GM23248 (cell line): ENCODE data around the gene CALML3. TPM values are rescaled to one million over a fixed set of nuclear protein-coding genes. Genes with fewer than 3 reads are reported as not detected.

Source experiments
- DNase-seq: peaks from one replicate; pipeline ENCODE4 v3.0.0-alpha.2; 2015
- H2AFZ ChIP-seq: fragments of 200-600 bp; sonication (generic); 2 replicates; pipeline ENCODE4 v1.6.1; 2016; ENCODE audit warnings: antibody characterized with exemption
- H3F3A ChIP-seq: fragments of 200-600 bp; sonication (generic); 2 replicates; pipeline ENCODE4 v1.6.1; 2016; ENCODE audit warnings: mild to moderate bottlenecking, antibody characterized with exemption, mixed run types; ENCODE audit not compliant: insufficient read depth
- H3K27ac ChIP-seq: fragments of 200-600 bp; sonication (generic); 2 replicates; pipeline ENCODE4 v1.5.1; 2016; ENCODE audit warnings: mild to moderate bottlenecking
- H3K27me3 ChIP-seq: fragments of 200-600 bp; sonication (generic); replicated peaks from 2 replicates; pipeline ENCODE4 v1.6.1; 2016; ENCODE audit warnings: mild to moderate bottlenecking; ENCODE audit not compliant: insufficient read depth
- H3K36me3 ChIP-seq: fragments of 200-600 bp; sonication (generic); 2 replicates; pipeline ENCODE4 v1.6.1; 2016; ENCODE audit warnings: low read depth, mild to moderate bottlenecking
- H3K4me1 ChIP-seq: fragments of 200-600 bp; sonication (generic); 2 replicates; pipeline ENCODE4 v1.6.1; 2016; ENCODE audit warnings: mild to moderate bottlenecking; ENCODE audit not compliant: insufficient read depth
- H3K4me2 ChIP-seq: fragments of 200-600 bp; sonication (generic); one replicate; pipeline ENCODE4 v1.6.1; 2016; ENCODE audit warnings: mild to moderate bottlenecking; ENCODE audit not compliant: unreplicated experiment
- H3K4me3 ChIP-seq: fragments of 200-600 bp; sonication (generic); 2 replicates; pipeline ENCODE4 v1.5.1; 2016; ENCODE audit warnings: mild to moderate bottlenecking
- H3K79me2 ChIP-seq: fragments of 200-600 bp; sonication (generic); 2 replicates; pipeline ENCODE4 v1.6.1; 2016; ENCODE audit warnings: mild to moderate bottlenecking; ENCODE audit not compliant: insufficient read depth
- H3K9ac ChIP-seq: fragments of 200-600 bp; sonication (generic); 2 replicates; pipeline ENCODE4 v1.6.1; 2016; ENCODE audit warnings: mild to moderate bottlenecking
- H3K9me2 ChIP-seq: fragments of 200-600 bp; sonication (generic); 2 replicates; pipeline ENCODE4 v1.6.1; 2016; ENCODE audit warnings: mixed run types, mild to moderate bottlenecking, moderate library complexity; ENCODE audit not compliant: insufficient read depth
- H3K9me3 ChIP-seq: fragments of 200-600 bp; sonication (generic); one replicate; pipeline ENCODE4 v1.6.1; 2017; ENCODE audit warnings: low read depth
- H4K20me1 ChIP-seq: fragments of 200-600 bp; sonication (generic); 2 replicates; pipeline ENCODE4 v1.6.0; 2016; ENCODE audit not compliant: insufficient read depth
- EZH2 ChIP-seq: fragments of 200-600 bp; sonication (generic); IDR thresholded peaks from 2 replicates; pipeline ENCODE4 v1.6.1; 2018; ENCODE audit warnings: antibody characterized with exemption, mild to moderate bottlenecking; ENCODE audit not compliant: insufficient read depth, poor library complexity, severe bottlenecking
- EZH2phosphoT487 ChIP-seq: fragments of 200-600 bp; sonication (generic); IDR thresholded peaks from 2 replicates; pipeline ENCODE4 v1.6.1; 2018; ENCODE audit warnings: antibody characterized with exemption, moderate library complexity, mild to moderate bottlenecking, low read depth; ENCODE audit not compliant: insufficient read depth
- WGBS, 2 experiments: methylation state at CpG; one replicate each; pipeline ENCODE4 v1.1.6; 2015 to 2017; ENCODE audit warnings: low lambda C conversion rate in 2 of 2, low coverage in 1 of 2; ENCODE audit errors: missing lambda C conversion rate in 2 of 2; 5-methylcytosine and 5-hydroxymethylcytosine counted together
- in situ Hi-C: fragments of 300-500 bp; cut with MboI; formaldehyde crosslinking; loops from 2 replicates; pipeline ENCODE4 v1.15.0; 2020
- polyA plus RNA-seq: library from polyadenylated mRNA; unstranded; fragments of >200 nt; fragmentation: Nextera tagmentation; extraction: Ambion mirVana; gene quantifications from 2 replicates; pipeline ENCODE4 v1.2.1, GENCODE V29; 2016
- total RNA-seq: library from RNA; depleted of rRNA; stranded (reverse); fragments of >200 nt; shearing (Covaris generic); gene quantifications from 2 replicates; pipeline ENCODE4 v1.2.3, GENCODE V29; 2014; rRNA removed

Gene CALML3
- total and polyA plus RNA-seq, 2 experiments from 2014 or later: not detected

DNA sequence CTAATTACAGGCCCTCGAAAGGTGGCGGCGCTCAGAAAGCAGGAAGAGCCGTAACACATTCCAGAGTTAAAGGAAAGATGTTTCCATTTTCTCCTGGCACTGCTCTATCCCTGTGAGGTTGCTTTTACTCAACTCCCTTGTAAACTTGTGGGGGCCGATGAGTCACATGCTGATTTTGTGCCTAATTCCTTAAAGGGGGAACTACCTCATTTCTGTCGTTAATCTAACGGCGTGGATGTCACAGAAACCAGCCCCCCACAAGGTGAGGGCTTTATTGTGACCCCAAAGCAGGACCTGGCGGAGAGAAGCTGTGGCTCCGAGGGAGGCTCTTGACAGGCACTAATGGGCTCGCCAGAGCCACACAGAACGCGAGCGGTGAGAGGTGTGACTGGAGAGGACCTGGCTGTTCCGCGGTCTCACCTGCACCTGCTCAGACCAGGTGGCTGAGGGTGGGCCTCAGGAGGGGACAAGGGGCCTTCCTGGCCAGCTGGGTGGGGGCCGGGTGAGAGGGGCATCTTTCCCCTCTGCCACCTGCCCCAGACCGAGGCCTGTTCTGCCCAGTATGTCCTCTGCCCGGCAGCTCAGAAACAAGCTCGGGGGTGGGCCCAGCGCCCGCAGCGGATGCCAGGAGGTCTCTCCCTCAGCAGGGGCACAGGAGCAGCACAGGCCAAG is 50.9 kb downstream of the CALML3 start:
- WGBS, 2 experiments: 52 to 53% methylated on average over 17 to 20 of the region's 23 CpGs
- no peak for TF ChIP-seq EZH2
- TF ChIP-seq EZH2phosphoT487: no peak
- no peaks in the 10 kb centered on the region for H4K20me1 ChIP-seq
- peaks cover 16% of the 10 kb centered on the region for H3K4me1 ChIP-seq
- H3F3A ChIP-seq: no peaks in the 10 kb centered on the region
- peak overlapping the region; percentile 65 for H3K4me2 ChIP-seq
- no peaks in the 10 kb centered on the region for H3K36me3 ChIP-seq
- H3K9me2 ChIP-seq: no peaks in the 10 kb centered on the region
- H3K27me3 ChIP-seq: no peaks in the 10 kb centered on the region
- 0 out of 2 replicates have a peak overlapping the region, but pooled peaks have one; percentile 30 for H3K4me3 ChIP-seq
- H3K9ac ChIP-seq: peak overlapping the region; percentile 55; the same call in 1 of the 2 replicates
- in situ Hi-C loops: no loop called here
- no peaks in the 10 kb centered on the region for H3K79me2 ChIP-seq
- DNase-seq: peak; percentile 87
- peak overlapping the region; percentile 80 for H2AFZ ChIP-seq
- H3K9me3 ChIP-seq: no peaks in the 10 kb centered on the region
- peak overlapping the region; percentile 49 for H3K27ac ChIP-seq

DNA sequence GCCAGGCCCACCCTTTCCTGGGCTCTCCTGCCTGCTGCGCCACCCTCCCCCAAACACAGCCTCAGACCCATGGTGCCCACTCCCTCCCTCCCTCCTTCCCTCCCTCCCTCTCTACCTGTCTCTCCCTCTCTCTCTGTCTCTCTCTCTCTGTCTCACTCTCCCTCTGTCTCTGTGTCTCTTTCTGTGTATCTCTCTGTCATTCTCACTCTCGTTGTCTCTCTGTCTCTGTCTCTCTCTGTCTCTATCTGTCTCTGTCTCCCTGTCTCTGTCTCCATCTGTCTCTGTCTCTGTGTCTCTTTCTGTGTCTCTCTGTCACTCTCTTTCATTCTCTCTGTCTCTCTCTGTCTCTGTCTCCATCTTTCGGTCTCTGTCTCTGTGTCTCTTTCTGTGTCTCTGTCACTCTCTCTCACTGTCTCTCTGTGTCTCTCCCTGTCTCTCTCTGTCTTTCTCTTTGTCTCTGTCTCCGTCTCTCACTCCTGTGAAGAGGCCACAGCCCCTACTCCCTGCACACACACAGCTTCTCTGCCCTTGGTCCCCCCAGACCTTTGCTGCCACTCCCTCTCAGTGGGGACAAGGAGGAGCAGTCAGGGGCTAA is 51.5 kb downstream of the CALML3 start:
- TF ChIP-seq EZH2phosphoT487 (no peak), EZH2 (no peak)
- Histone ChIP-seq H3K27me3 (no peaks in the 10 kb centered on the region), H3K4me2 (no peak overlapping the region), H3K27ac (no peak overlapping the region), H3K9me2 (no peaks in the 10 kb centered on the region), H3K36me3 (no peaks in the 10 kb centered on the region), H3F3A (no peaks in the 10 kb centered on the region), H2AFZ (peak overlapping the region; percentile 25; the same call in 1 of the 2 replicates), H3K4me1 (peaks cover 16% of the 10 kb centered on the region), H3K79me2 (no peaks in the 10 kb centered on the region), H3K9me3 (no peaks in the 10 kb centered on the region), H3K4me3 (no peak overlapping the region), H3K9ac (no peak overlapping the region), H4K20me1 (no peaks in the 10 kb centered on the region)
- no peak for DNase-seq
- WGBS, 2 experiments: 91 to 100% methylated on average over 3 to 4 of the region's 4 CpGs
- in situ Hi-C loops: no loop called here

Other genes with a start within 250 kb of the CALML3 start
- not detected in 2 replicates for gene UCN3, start 160.0 kb upstream of the CALML3 start, total RNA-seq
- not detected in 2 replicates for gene UCN3, start 160.0 kb upstream of the CALML3 start, polyA plus RNA-seq
- not detected in 2 replicates for gene TUBAL3, start 120.1 kb upstream of the CALML3 start, total RNA-seq
- not detected in 2 replicates for gene TUBAL3, start 120.1 kb upstream of the CALML3 start, polyA plus RNA-seq
- 40.2 and 42.9 TPM in 2 replicates for gene NET1, start 112.4 kb upstream of the CALML3 start, total RNA-seq
- 36.5 and 36.7 TPM in 2 replicates for gene NET1, start 112.4 kb upstream of the CALML3 start, polyA plus RNA-seq
- gene CALML5, start 25.4 kb upstream of the CALML3 start, total RNA-seq: not detected in 2 replicates
- gene CALML5, start 25.4 kb upstream of the CALML3 start, polyA plus RNA-seq: not detected in 2 replicates
- 5.6 and 8.9 TPM in 2 replicates for gene ASB13, start 141.6 kb downstream of the CALML3 start, total RNA-seq
- gene ASB13, start 141.6 kb downstream of the CALML3 start, polyA plus RNA-seq: 7.5 and 8.9 TPM in 2 replicates
- 51.9 and 60.7 TPM in 2 replicates for gene TASOR2, start 159.9 kb downstream of the CALML3 start, total RNA-seq
- 16.8 and 19.9 TPM in 2 replicates for gene TASOR2, start 159.9 kb downstream of the CALML3 start, polyA plus RNA-seq